C4-2B (cell line): ENCODE results near the gene SH3GL3.

ENCODE experiments used
- ZFX ChIP-seq: fragments of 450-650 bp; IDR thresholded peaks from 2 replicates; pipeline ENCODE4 v1.6.1; 2017
- TF ChIP-seq, protein P1 (sequence below): fragments of 450-650 bp; conservative IDR thresholded peaks from 2 replicates; pipeline ENCODE4 v1.5.1; 2017; ENCODE audit warnings: mild to moderate bottlenecking

DNA sequence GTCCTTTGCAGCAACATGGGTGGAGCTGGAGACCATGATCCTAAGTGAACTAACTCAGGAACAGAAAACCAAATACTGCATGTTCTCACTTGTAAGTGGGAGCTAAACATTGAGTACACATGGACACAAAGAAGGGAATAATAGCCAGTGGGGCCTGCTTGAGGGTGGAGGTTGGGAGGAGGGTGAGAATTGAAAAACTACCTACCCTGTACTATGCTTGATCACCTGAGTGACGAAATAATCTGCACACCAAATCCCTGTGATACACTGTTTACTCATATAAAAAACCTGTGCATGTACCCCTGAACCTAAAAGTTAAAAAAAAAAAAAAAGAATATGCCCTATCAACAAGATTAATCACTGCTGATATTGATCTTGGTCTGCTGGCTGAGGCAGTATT lies 148.1 kb downstream of the SH3GL3 start:
- TF ChIP-seq, protein P1, sequence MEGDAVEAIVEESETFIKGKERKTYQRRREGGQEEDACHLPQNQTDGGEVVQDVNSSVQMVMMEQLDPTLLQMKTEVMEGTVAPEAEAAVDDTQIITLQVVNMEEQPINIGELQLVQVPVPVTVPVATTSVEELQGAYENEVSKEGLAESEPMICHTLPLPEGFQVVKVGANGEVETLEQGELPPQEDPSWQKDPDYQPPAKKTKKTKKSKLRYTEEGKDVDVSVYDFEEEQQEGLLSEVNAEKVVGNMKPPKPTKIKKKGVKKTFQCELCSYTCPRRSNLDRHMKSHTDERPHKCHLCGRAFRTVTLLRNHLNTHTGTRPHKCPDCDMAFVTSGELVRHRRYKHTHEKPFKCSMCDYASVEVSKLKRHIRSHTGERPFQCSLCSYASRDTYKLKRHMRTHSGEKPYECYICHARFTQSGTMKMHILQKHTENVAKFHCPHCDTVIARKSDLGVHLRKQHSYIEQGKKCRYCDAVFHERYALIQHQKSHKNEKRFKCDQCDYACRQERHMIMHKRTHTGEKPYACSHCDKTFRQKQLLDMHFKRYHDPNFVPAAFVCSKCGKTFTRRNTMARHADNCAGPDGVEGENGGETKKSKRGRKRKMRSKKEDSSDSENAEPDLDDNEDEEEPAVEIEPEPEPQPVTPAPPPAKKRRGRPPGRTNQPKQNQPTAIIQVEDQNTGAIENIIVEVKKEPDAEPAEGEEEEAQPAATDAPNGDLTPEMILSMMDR, result no peak
- TF ChIP-seq ZFX, result no peak
